Stimulated activated CD4-positive, alpha-beta T cell treated with anti-CD3 and anti-CD28 coated beads, Interleukin-1b, Interleukin-23, amount 100 ng/mL, for 1 hour (primary cell): ENCODE measurements around the gene EIF1AD.
"Not testable (repeated sequence)": the region's sequence is repeated elsewhere in the genome, so short reads cannot be mapped to it uniquely, and the experiment has no call there.

Experiments
- DNase-seq, 2 donors: peaks; one replicate each; pipeline ENCODE4 v3.0.0-alpha.2; 2020; ENCODE audit warnings: low read depth in 2 of 2

Gene EIF1AD

DNA sequence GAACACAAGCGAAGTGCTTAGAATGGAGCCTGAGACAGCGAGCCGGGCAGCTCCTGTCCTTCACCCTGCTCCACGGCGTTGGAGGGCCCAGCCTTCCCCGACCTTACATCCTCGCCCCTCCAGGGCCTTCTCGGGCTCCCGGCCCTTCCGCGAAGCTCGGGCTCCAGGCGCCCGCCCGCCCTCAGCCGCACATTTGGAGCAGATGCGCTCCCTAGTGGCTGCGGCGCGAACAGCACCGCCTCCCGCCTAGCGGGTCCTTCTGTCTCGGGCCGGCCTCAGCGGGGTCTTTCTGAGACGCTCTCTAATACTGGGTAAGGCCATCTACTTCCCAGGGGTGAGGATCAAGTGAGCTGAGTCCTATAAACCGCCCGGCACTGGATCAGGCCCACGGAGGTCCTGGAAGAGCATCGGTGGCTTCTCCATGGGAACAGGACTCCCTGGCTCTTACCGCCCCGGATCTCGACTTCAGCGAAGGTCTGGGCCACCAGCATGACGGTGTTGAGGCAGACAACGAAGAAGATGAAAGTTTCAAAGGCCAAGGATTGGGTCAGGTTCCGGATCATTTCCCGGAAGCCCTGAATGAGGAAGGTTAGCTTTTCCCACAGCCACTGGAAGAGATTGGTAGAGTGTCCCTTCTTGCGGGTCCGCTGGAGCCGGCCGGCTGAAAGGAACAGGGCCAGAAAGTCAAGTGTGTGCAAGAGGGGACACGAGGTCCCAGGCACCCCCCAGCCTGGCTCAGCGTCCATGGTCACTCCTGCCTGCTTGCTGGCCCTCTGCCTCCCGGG is 20.6 kb upstream of the EIF1AD start:
- peak; percentile 41 to 78 for DNase-seq

DNA sequence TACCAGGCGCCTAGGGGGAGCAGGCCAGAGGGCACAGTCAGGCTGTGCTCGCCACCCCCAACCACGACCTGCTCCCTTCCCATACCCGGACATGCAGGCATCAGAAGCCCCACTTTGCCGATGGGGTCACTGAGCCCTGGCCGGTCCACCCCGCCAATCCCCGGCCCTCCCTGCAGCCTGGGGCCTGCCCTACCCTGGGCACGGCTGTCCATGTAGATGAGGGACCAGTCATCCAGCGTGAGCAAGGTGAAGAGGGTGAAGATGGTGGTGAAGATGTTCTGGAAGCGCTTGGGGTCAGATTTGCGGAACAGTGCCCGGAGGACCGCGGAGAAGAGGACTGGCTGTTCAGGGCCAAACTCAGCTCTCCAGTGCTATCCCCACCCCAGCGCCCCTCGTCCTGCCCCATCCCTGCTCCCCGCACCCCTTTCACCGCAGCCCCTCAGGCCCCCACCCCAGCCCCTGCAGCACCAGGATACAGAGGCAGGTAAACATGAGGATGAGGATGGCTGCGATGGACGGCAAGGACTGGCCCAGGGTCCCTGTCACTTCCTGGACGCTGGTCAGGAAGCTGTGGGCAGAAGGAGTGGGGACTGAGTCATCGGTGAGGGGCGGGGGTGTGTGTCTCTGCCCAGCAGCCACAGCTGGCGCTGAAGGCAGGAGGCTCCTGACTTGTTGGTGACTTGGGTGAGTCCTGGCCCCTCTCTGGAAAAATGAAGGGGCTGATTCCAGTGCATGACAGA is 18.8 kb upstream of the EIF1AD start:
- DNase-seq: no peak

DNA sequence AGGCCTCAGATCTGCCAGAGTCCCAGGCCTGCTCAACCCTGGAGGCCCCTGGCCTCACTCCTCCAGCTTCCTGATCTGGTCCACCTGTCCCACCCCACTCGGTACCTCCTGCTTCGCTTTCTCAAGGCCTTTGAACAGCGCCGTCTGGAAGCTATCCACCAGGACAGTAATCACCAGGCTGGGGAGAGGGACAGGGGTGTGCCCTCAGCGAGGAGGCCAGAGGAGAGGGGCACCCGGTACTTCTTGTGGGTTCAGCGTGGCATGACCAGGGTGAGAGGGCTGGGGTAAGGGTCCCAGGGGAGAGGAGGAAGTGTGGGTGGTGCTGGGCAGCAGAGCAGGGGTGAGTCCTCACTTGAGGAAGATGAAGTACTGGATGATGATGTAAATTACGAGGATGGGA is 18.3 kb upstream of the EIF1AD start:
- no peak for DNase-seq

DNA sequence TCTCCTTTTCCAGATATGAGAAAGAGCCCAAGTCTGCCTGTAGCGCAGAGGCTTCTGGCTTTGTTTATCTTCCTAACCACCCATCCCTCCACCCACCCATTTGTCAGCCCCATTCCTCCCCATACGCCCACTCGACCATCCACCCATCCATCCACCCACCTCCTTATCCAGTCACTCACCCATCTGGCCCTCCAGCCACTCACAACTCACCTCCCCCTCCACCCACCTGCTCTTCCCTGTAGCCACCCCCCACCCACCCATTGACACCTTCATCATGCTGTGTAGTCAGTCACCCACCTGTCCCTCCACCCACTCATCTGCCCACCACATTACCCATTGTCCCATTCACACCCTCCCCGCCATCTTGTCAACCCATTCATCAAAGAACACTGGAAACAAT is 15.4 kb upstream of the EIF1AD start:
- DNase-seq: no peak

DNA sequence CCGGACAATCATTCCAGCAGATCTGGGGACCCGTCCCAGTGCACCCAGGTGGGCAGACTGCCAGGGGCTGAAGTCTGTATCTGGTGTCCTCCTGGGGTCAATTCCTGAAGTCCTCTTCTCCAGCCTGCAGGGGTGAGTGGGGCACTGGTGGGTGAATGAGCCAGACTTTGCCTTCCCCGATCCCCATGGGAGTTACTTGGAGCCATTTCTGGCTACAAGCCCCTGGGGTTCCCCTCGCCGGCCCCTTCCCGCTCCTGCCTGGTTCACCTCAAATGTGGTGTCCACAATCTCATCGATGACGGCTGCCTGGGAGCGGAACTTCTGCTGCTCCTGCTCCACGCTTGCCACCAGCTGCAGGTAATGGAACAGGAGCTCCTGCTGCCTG is 14.8 kb upstream of the EIF1AD start:
- no peak for DNase-seq

DNA sequence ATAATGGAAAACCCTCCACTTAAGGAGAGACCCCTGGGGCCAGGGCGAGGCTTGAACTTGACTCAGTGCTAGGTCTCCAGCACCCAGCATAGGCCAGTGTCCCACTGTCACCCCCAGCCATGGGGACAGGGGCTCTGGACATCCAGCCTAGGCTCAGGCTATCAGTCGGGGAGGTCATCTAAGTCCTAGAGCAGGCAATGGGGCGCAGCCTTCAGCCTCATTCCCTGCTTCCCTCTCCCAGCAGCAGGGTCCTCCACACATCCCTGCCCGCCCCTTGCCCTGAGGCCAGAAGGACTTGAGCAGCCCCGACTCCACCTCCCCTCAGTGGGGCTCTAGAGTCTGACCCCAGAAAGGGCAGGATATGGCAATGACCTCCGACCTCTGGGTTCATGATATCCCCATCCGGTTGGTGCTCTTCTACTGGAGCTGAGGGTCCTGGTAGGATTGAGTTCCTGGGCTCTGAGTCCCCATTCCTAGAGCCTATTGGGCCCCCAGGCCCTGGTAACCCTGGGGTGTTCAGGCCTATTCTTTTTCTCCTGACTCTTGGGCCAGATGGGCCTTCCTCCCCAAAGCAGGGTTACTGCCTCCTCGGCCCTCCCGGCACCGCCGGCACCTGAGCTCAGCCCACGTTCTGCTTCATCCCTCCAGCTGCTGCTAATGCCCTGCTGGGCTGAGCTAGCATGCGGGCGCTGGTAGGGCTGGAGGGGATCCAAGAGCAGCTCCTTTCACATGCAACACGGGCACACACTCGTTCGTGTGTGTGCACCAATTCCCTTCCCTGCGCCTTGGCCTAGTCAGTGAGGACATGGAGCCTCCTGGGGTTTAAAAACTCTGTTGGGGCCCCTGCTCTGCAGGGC is 14.2 kb upstream of the EIF1AD start:
- DNase-seq: no peak

DNA sequence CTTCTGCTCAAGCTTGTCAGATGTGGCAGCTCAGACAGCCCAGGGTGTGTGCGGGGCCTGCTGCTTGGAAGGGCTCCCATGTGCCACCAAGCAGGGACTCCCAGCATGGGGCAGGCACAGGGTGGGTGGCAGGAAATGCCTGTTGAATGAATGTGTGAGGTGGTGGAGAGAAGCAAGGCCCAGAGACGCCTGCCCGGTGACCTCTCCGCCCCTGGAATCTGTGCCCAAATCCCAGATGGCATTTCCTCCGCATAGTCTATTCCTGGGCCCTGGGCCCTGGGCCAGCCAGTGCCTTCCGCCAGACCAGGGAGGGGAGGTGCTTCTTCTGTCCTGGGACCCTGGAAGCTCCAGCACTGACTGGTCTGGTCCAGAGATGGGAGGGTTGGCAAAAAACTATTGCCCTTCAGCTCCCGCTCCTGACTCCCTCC is 13.5 kb upstream of the EIF1AD start:
- no peak for DNase-seq

DNA sequence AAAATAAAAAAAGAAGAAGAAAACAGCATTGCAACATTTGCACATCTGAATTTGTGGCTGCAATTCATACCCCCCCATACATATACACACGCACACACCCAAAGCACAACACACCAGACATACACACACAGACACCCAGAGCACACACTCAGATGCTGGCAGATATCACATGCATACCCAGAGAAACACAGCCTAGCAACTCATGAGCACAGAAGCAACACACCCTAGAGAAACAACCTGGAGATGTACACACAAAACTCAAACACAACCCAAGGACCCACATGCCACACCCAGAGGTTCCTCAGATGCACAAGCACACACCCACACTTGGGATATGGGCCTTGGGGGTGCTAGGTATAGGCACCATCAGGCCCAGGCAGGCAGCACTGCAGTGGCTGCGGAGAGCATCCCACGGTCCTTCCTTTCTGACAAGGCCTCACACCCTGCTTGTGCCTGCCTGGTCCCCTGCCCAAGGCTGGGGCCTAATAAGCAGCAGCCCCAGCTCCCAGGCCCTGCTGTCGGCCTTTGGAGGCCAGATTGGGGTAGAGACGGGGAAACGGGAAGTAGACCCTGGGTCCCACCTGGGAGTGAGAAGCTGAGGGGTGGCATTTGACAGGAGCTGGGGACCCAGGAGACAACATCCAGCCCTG is 13.0 kb upstream of the EIF1AD start:
- no peak for DNase-seq

DNA sequence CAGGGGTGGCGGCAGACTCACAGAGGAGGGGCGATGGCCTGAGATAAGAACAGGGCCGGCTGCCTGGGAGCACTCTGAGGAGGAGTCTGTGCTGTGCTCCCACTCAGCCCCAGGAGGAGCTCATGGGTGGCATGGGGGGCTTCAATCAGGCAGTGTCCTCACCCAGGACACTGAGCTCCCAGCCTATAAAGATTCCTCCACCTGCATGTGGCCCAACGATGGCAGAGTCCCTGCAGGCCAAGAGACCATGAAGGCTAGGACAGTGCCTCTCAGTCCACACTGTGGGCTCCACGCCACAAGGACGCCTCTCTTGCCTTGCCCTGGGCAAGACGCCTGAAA is 11.8 kb upstream of the EIF1AD start:
- no peak for DNase-seq

DNA sequence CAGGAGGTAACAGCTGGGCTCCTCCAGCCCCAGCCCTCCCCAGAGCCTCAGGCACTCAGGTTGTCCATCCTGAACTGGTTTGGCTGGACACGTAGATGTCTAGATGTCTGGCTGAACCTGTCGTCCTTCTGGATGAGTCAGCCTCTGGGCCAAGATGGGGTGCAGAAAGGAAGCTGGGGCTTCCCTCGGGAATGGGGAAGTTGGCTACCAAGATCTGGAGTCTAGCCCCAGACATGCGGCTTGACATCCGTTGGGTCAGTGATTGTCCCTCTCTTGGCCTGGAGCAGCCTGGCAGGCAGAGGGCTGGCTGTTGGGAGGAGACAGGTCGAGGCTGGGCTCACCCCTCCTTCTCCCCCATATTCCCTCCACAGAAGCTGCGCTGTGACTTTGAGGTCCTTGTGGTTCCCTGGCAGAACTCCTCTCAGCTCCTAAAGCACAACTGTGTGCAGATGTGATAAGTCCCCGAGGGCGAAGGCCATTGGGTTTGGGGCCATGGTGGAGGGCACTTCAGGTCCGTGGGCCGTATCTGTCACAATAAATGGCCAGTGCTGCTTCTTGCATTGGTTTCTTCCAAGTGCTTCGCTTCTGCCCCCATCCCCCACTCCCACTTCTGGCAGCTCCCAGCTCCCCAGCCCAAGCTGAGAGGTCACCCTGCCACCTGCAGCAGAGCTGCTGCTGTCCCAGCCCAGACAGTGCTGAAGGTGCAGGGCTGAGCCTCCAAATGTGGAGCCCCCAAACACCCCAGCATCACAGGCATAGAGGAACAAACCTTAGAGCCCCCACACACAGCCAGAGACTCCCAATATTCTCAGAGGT is 11.2 kb upstream of the EIF1AD start:
- no peak for DNase-seq

DNA sequence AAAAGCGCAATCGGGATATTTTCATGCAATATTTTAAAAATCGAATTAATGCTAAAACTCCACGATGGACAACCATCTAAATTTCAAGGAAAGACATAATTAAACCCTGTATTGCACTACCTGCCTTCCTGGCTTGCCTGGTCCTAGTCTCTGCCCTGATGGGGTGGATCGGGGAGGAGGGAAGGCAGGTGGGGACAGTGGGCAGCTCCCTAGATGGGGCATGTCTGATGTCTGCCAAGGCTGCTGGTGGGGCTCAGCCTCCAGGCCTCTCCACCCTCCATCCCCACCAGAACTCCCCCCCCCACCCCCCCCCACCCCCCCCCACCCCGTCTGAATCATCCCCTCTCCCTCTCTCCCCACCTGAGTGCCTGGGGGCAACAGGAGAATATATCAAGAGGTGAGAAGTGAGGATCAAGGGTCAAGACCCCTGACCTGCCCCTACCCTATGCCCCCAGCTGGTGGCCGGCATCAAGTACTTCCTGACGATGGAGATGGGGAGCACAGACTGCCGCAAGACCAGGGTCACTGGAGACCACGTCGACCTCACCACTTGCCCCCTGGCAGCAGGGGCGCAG is 10.5 kb upstream of the EIF1AD start:
- no peak for DNase-seq

DNA sequence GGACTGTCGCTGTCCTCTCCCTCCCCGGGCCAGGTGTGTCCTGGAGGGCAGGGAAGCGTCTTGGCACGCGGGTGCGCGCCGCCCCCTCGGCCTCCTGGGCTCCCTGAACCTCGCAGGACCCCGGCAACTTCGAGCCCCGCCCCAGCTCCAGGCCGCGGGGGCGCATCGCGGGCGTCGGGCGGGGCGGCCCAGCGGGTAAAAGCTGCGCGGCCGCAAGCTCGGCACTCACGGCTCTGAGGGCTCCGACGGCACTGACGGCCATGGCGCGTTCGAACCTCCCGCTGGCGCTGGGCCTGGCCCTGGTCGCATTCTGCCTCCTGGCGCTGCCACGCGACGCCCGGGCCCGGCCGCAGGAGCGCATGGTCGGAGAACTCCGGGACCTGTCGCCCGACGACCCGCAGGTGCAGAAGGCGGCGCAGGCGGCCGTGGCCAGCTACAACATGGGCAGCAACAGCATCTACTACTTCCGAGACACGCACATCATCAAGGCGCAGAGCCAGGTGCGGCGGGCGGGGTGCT is 9.9 kb upstream of the EIF1AD start, which contains the start of gene CST6:
TSS of gene CST6 (plus strand) at position 224 of the 519 bp plus-strand sequence. CDS start at position 261, 37 bp downstream.
- no peak for DNase-seq

DNA sequence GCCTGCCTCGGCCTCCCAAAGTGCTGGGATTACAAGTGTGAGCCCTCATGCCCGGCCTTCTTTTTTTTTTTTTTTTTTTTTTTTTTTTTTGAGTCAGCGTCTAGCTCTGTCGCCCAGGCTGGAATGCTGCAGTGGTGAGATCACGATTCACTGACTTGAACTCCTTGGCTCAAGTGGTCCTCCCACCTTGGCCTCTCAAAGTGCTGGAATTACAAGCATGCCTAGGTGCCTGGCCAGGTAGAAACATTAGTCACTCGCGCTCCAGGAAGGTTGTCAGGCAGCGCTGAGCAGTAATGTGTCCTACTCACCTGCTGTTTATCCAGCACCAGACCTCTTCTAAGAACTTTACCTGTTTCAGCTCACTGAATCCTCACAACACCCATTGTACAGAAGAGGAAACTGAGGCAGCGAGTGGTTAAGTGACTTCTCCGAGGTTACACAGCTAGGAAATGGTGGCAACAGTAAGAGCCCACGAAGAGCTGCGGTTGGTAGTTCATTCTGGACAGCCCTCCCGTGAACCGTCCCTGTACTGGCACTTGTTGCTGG is 9.4 kb upstream of the EIF1AD start:
- DNase-seq: no peak

DNA sequence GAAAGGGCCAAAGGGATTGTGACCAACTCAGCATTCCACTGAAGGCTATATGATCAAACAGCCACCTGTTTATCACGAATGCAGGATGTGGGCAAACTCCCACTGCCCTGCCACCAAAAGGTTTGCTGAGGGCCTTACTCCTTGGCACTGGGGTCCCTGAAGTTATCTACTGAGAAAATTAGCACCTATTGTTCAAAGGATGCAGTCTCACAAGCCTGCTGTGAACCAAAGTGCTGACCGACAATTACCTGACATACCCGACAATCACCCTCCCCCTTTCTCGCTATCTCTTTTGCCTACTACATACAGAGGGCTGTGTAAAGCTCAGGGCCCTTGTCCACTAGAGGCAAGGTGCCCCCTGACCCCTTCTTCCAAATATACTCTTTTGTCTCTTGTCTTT is 8.1 kb upstream of the EIF1AD start:
- DNase-seq: not testable (repeated sequence)

DNA sequence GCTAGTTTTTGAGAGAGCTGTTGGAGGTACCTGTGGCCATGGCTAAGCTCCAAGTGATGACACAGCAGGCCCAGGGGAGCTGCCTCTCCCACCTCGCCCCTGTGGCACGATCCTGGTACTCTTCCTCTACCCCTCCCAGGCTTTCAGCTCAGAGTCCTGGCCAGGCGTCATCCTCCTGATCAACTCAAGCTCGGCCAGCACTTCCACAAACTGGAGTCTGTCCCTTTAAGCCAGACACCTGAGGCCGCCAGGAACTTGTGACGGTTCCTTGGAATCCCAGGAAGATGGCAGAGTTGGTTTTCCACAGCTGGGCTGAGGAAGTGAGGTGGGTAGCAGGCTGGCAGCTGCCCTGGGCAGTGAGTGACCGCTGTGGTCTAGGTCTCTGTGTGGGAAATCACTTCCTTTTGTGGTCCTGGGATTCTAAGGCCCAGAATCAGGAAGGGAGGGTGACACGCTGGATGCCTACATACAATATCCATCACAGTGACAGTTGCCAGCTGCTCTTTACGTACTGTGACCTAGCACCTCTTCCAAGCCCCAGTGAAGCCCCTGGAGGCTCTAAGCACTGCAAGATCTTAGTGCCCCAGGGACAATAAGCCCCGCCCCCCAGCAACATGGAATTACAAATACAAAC is 6.6 kb upstream of the EIF1AD start:
- no peak for DNase-seq

DNA sequence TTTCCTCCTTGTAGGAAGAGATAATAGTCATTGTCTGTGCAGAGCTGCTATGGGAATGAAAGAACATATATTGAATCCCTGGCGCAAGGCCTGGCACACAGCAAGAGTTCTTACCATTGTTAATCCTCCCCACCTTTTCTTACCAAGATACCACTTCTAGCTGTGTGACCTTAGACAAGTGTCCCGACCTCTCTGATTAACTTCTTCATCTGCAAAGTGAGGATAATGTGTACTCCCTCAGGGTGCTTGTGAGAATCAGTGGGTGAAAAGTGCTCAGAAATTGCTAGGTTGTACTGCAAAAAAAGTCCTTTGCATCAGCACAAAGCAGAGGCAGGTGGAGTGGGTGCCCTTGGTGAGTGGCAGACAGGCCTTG is 6.1 kb upstream of the EIF1AD start:
- DNase-seq: no peak

DNA sequence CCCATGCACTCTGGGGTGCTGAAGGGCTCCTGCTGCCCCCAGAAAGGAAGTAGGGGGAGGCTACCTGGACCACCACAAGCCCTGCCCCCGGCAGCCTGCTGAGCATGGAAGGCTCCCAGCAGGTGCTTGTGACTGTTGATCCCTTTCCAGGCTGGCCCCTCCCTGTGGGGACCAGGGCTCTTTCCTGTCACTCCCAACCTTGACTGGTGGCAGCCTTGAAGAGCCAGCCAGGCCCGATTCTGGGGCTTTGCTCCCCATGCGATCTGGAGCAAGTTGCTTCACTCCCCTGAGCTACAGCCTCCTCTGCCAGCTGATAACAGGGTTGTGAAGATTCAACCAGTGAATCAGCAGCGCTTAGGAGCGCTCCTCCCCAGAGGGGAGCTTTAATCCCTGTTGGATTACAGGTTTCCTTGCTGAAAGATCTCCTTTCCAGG is 5.3 kb upstream of the EIF1AD start:
- no peak for DNase-seq

DNA sequence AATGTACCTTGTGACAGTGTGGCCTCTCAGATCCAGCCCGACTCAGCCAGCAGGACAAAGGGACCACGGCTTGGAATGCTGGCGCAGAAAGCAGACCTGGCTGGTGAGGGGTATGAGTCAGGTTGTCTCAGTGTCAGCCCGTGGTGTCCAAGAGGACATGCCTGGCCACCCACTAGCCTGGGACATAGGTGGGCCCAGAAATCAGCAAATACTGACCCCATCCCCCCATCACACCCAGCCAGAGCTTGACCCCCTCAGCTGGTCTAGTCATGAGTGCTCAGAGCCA is 4.9 kb upstream of the EIF1AD start:
- DNase-seq: no peak

DNA sequence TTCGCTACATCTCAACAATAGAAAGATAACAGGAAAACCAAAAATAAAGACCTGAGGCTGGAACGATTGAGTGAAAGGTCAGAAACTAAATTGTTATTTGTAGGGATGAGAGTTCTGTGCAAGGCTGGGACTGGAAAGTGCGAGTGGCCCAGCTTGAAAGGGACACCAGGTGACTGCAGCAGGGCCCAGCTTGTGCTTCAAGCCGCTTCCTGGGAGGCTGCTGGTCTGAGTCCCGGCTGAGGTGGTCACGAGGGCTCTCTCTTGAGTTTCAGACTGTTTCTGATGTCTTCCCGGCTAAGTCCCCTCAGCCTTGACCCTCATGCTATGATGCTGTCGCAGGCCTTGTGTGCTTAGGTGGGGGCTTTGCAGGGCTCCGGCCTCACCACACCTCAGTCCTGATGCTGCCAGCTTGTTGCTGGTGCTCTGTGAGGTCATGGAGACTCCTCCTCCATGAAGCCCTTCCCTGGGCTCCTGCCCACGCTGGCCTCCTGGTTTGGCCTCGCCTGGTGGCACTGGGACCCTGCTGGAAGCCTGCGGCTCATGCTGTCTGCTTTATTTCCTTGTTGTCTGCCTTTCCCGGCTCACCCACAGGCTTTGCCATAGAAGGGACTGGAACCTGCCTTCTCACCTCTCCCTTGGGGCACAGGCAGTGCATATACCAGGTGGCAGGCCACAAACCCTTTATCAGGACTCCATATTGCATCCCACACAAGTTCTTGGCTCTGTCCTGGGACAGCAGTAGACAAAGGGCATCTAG is 4.4 kb upstream of the EIF1AD start:
- DNase-seq: no peak
